ENCODE measurements around the gene FRRS1L. TPM values are rescaled to one million over a fixed set of nuclear protein-coding genes. Genes with fewer than 3 reads are reported as not detected.

The FRRS1L gene
- total RNA-seq, 3 donors from 2014 or later, result 0.16 to 2.6 (median 2.0) TPM

GRCh38 chr9:109172935-109173334 lies 5.9 kb upstream of the FRRS1L start:
- Histone ChIP-seq H3K9me3 (no peaks in the 10 kb centered on the region), H3K27me3 (no peaks in the 10 kb centered on the region), H3K36me3 (no peaks in the 10 kb centered on the region), H3K4me1 (no peaks in the 10 kb centered on the region), H3K27ac (no peak overlapping the region), H3K4me3 (no peak overlapping the region)
- TF ChIP-seq POLR2A (IDR thresholded peaks at IDR 0.05) (no peak), POLR2AphosphoS5 (IDR thresholded peaks at IDR 0.05) (no peak), CTCF (IDR thresholded peaks at IDR 0.05) (no peak)
- no peak for DNase-seq (ENCODE audit: low spot score in 2 of 2)
- intact Hi-C loops (cut with DNase I; ENCODE audit: low total_unique reads), result no loop called here

GRCh38 chr9:109171926-109172325 lies 4.9 kb upstream of the FRRS1L start:
- Histone ChIP-seq H3K4me3 (no peak overlapping the region), H3K36me3 (no peaks in the 10 kb centered on the region), H3K27ac (no peak overlapping the region), H3K4me1 (no peaks in the 10 kb centered on the region), H3K27me3 (no peaks in the 10 kb centered on the region), H3K9me3 (no peaks in the 10 kb centered on the region)
- no peak for DNase-seq (ENCODE audit: low spot score in 2 of 2)
- no peak for TF ChIP-seq CTCF (IDR thresholded peaks at IDR 0.05)
- no peak for TF ChIP-seq POLR2AphosphoS5 (IDR thresholded peaks at IDR 0.05)
- TF ChIP-seq POLR2A (IDR thresholded peaks at IDR 0.05), result no peak
- intact Hi-C loops (cut with DNase I; ENCODE audit: low total_unique reads), result no loop called here

- Histone ChIP-seq H3K27me3 (no peaks in the 10 kb centered on the region), H3K4me1 (no peaks in the 10 kb centered on the region), H3K27ac (no peak overlapping the region), H3K4me3 (no peak overlapping the region), H3K36me3 (no peaks in the 10 kb centered on the region), H3K9me3 (peaks cover 0 to 6% of the 10 kb centered on the region in 2 donors)
- no peak for DNase-seq (ENCODE audit: low spot score in 2 of 2)
- intact Hi-C loops (cut with DNase I; ENCODE audit: low total_unique reads), result no loop called here
- TF ChIP-seq POLR2A (IDR thresholded peaks at IDR 0.05) (no peak), CTCF (IDR thresholded peaks at IDR 0.05) (no peak), POLR2AphosphoS5 (IDR thresholded peaks at IDR 0.05) (no peak)
Observed at GRCh38 chr9:109168170-109168569, 1.1 kb upstream of the FRRS1L start.

- DNase-seq (ENCODE audit: low spot score in 2 of 2), result no peak
- intact Hi-C loops (cut with DNase I; ENCODE audit: low total_unique reads), result no loop called here
- TF ChIP-seq POLR2AphosphoS5 (IDR thresholded peaks at IDR 0.05), result no peak
- no peak for TF ChIP-seq CTCF (IDR thresholded peaks at IDR 0.05)
- no peak for TF ChIP-seq POLR2A (IDR thresholded peaks at IDR 0.05)
- H3K27ac ChIP-seq, result no peak overlapping the region
- no peaks in the 10 kb centered on the region for H3K4me1 ChIP-seq
- H3K27me3 ChIP-seq, result no peaks in the 10 kb centered on the region
- peaks cover 0 to 6% of the 10 kb centered on the region in 2 donors for H3K9me3 ChIP-seq
- H3K36me3 ChIP-seq, result no peaks in the 10 kb centered on the region
- H3K4me3 ChIP-seq, result no peak overlapping the region
Observed at GRCh38 chr9:109167716-109168115, 667 bp upstream of the FRRS1L start.

- no peaks in the 10 kb centered on the region for H3K27me3 ChIP-seq
- H3K4me3 ChIP-seq, result peak overlapping the region in 2 of 3 donors; percentile 42 to 66
- intact Hi-C loops (cut with DNase I; ENCODE audit: low total_unique reads), result no loop called here
- DNase-seq (ENCODE audit: low spot score in 2 of 2), result no peak
- TF ChIP-seq POLR2A (IDR thresholded peaks at IDR 0.05) (no peak), POLR2AphosphoS5 (IDR thresholded peaks at IDR 0.05) (no peak), CTCF (IDR thresholded peaks at IDR 0.05) (no peak)
- no peaks in the 10 kb centered on the region for H3K4me1 ChIP-seq
- H3K36me3 ChIP-seq, result no peaks in the 10 kb centered on the region
- H3K27ac ChIP-seq, result no peak overlapping the region
- H3K9me3 ChIP-seq, result peaks cover 0 to 6% of the 10 kb centered on the region in 2 donors
Observed at GRCh38 chr9:109166171-109166770, 778 bp downstream of the FRRS1L start.
